IPS DF 6.9 (cell line): ENCODE measurements around the gene PCK1.

ENCODE experiments used
- DNase-seq: peaks from one replicate; pipeline ENCODE4 v3.0.0-alpha.2; 2013; ENCODE audit warnings: low read depth, low spot score
- H3K27ac ChIP-seq: one replicate; pipeline ENCODE4 v1.5.1; 2013; ENCODE audit warnings: low read length, control low read depth
- H3K27me3 ChIP-seq: 2 replicates; pipeline ENCODE4 v1.6.1; 2013; ENCODE audit warnings: mild to moderate bottlenecking, low read length; ENCODE audit not compliant: control insufficient read depth, insufficient read depth
- H3K36me3 ChIP-seq: 2 replicates; pipeline ENCODE4 v1.6.1; 2013; ENCODE audit warnings: low read length; ENCODE audit not compliant: control insufficient read depth, insufficient read depth
- H3K4me1 ChIP-seq: 2 replicates; pipeline ENCODE4 v1.6.1; 2013; ENCODE audit warnings: low read length; ENCODE audit not compliant: control insufficient read depth, insufficient read depth
- H3K4me3 ChIP-seq: 2 replicates; pipeline ENCODE4 v1.5.1; 2013; ENCODE audit warnings: mild to moderate bottlenecking, low read length
- H3K9me3 ChIP-seq: 2 replicates; pipeline ENCODE4 v1.6.1; 2013; ENCODE audit warnings: low read length, inconsistent platforms; ENCODE audit not compliant: control insufficient read depth, insufficient read depth
- WGBS: extraction: QIAGEN DNeasy Blood & Tissue Kit; methylation state at CpG from one replicate; pipeline ENCODE4 v1.1.7; 2013; ENCODE audit warnings: mixed read lengths, missing lambda C conversion rate; ENCODE audit not compliant: insufficient read length, insufficient coverage; 5-methylcytosine and 5-hydroxymethylcytosine counted together

PCK1 gene

GRCh38 chr20:57561356-57562279 is 708 bp downstream of the PCK1 start:
- no peaks in the 10 kb centered on the region for H3K27me3 ChIP-seq
- DNase-seq = no peak
- no CpG with 5 or more reads among the region's 24 CpGs for WGBS

GRCh38 chr20:57562541-57563465 is 1.9 kb downstream of the PCK1 start:
- H3K9me3 ChIP-seq = no peaks in the 10 kb centered on the region
- no peaks in the 10 kb centered on the region for H3K27me3 ChIP-seq
- H3K36me3 ChIP-seq = no peaks in the 10 kb centered on the region
- H3K4me3 ChIP-seq = no peak overlapping the region
- no peak for DNase-seq
- WGBS = no CpG with 5 or more reads among the region's 35 CpGs
- no peak overlapping the region for H3K27ac ChIP-seq
- no peaks in the 10 kb centered on the region for H3K4me1 ChIP-seq

More at GRCh38 chr20:57561356-57562279, 708 bp downstream of the PCK1 start:
- no peak overlapping the region for H3K27ac ChIP-seq
- no peaks in the 10 kb centered on the region for H3K4me1 ChIP-seq
- H3K4me3 ChIP-seq = no peak overlapping the region
- H3K9me3 ChIP-seq = no peaks in the 10 kb centered on the region
- no peaks in the 10 kb centered on the region for H3K36me3 ChIP-seq

- no peaks in the 10 kb centered on the region for H3K36me3 ChIP-seq
- no peaks in the 10 kb centered on the region for H3K4me1 ChIP-seq
- H3K4me3 ChIP-seq = no peak overlapping the region
- no peaks in the 10 kb centered on the region for H3K27me3 ChIP-seq
- no CpG with 5 or more reads among the region's 12 CpGs for WGBS
- no peak for DNase-seq
- no peak overlapping the region for H3K27ac ChIP-seq
- no peaks in the 10 kb centered on the region for H3K9me3 ChIP-seq
Measured at GRCh38 chr20:57563522-57563921, 2.6 kb downstream of the PCK1 start.

GRCh38 chr20:57564180-57564802 is 3.4 kb downstream of the PCK1 start:
- WGBS = no CpG with 5 or more reads among the region's 14 CpGs
- Histone ChIP-seq H3K4me3 (no peak overlapping the region), H3K36me3 (no peaks in the 10 kb centered on the region), H3K9me3 (no peaks in the 10 kb centered on the region), H3K27me3 (no peaks in the 10 kb centered on the region), H3K27ac (no peak overlapping the region), H3K4me1 (no peaks in the 10 kb centered on the region)
- no peak for DNase-seq

GRCh38 chr20:57564951-57565642 is 4.2 kb downstream of the PCK1 start:
- Histone ChIP-seq H3K27me3 (no peaks in the 10 kb centered on the region), H3K9me3 (no peaks in the 10 kb centered on the region)

GRCh38 chr20:57566399-57566798 is 5.5 kb downstream of the PCK1 start:
- Histone ChIP-seq H3K9me3 (no peaks in the 10 kb centered on the region), H3K4me1 (no peaks in the 10 kb centered on the region), H3K27me3 (no peaks in the 10 kb centered on the region), H3K27ac (no peak overlapping the region), H3K4me3 (no peak overlapping the region), H3K36me3 (no peaks in the 10 kb centered on the region)
- WGBS = no CpG with 5 or more reads among the region's 1 CpG
- no peak for DNase-seq

More at GRCh38 chr20:57564951-57565642, 4.2 kb downstream of the PCK1 start:
- H3K27ac ChIP-seq = no peak overlapping the region
- no peak for DNase-seq
- H3K4me1 ChIP-seq = no peaks in the 10 kb centered on the region
- H3K4me3 ChIP-seq = no peak overlapping the region
- H3K36me3 ChIP-seq = no peaks in the 10 kb centered on the region
- no CpG with 5 or more reads among the region's 11 CpGs for WGBS

GRCh38 chr20:57566803-57567459 is 6.0 kb downstream of the PCK1 start:
- H3K9me3 ChIP-seq = no peaks in the 10 kb centered on the region
- no peak overlapping the region for H3K27ac ChIP-seq
- H3K27me3 ChIP-seq = no peaks in the 10 kb centered on the region
- no peaks in the 10 kb centered on the region for H3K4me1 ChIP-seq
- H3K4me3 ChIP-seq = no peak overlapping the region
- no CpG with 5 or more reads among the region's 10 CpGs for WGBS
- H3K36me3 ChIP-seq = no peaks in the 10 kb centered on the region
- DNase-seq = no peak

GRCh38 chr20:57567471-57568079 is 6.7 kb downstream of the PCK1 start:
- Histone ChIP-seq H3K27ac (no peak overlapping the region), H3K36me3 (no peaks in the 10 kb centered on the region), H3K27me3 (no peaks in the 10 kb centered on the region), H3K4me3 (no peak overlapping the region), H3K9me3 (no peaks in the 10 kb centered on the region), H3K4me1 (no peaks in the 10 kb centered on the region)
- WGBS = no CpG with 5 or more reads among the region's 9 CpGs
- DNase-seq = no peak

GRCh38 chr20:57568088-57568896 is 7.4 kb downstream of the PCK1 start:
- H3K4me3 ChIP-seq = no peak overlapping the region
- no peaks in the 10 kb centered on the region for H3K36me3 ChIP-seq
- no peak overlapping the region for H3K27ac ChIP-seq
- H3K27me3 ChIP-seq = no peaks in the 10 kb centered on the region
- no peaks in the 10 kb centered on the region; the same call in 1 of the 2 replicates for H3K4me1 ChIP-seq
- no peaks in the 10 kb centered on the region for H3K9me3 ChIP-seq
- no peak for DNase-seq
- WGBS = no CpG with 5 or more reads among the region's 13 CpGs
